Measurements from ENCODE around the gene CD47. TPM values are rescaled to one million over a fixed set of nuclear protein-coding genes. Genes with fewer than 3 reads are reported as not detected.

The CD47 gene
- total RNA-seq, 1 donor from 2014 or later: 34.4 TPM

- no peak overlapping the region for H3K4me3 Mint-ChIP-seq (ENCODE audit: unreplicated experiment)
- Histone ChIP-seq H3K9ac (ENCODE audit: low read length) (no peak overlapping the region), H3K36me3 (ENCODE audit: insufficient read depth, low read length) (no peaks in the 10 kb centered on the region), H3K79me2 (ENCODE audit: insufficient read depth, low read length) (no peaks in the 10 kb centered on the region), H3K27ac (ENCODE audit: low read depth, low read length) (no peak overlapping the region), H3K27me3 (ENCODE audit: insufficient read depth, low read length) (no peaks in the 10 kb centered on the region), H3K4me1 (ENCODE audit: insufficient read depth, low read length) (no peaks in the 10 kb centered on the region), H3K4me3 (ENCODE audit: insufficient read depth, low read depth, low read length) (no peak overlapping the region), H2AFZ (ENCODE audit: low read depth, low read length) (no peak overlapping the region), H4K20me1 (ENCODE audit: insufficient read depth, low read length) (no peaks in the 10 kb centered on the region), H3K9me3 (ENCODE audit: insufficient read depth, low read depth, low read length) (no peaks in the 10 kb centered on the region), H3K4me2 (ENCODE audit: low read length) (no peak overlapping the region)
- TF ChIP-seq EZH2 (IDR thresholded peaks at IDR 0.05; ENCODE audit: insufficient read depth, low read length): no peak
- TF ChIP-seq, protein P1, sequence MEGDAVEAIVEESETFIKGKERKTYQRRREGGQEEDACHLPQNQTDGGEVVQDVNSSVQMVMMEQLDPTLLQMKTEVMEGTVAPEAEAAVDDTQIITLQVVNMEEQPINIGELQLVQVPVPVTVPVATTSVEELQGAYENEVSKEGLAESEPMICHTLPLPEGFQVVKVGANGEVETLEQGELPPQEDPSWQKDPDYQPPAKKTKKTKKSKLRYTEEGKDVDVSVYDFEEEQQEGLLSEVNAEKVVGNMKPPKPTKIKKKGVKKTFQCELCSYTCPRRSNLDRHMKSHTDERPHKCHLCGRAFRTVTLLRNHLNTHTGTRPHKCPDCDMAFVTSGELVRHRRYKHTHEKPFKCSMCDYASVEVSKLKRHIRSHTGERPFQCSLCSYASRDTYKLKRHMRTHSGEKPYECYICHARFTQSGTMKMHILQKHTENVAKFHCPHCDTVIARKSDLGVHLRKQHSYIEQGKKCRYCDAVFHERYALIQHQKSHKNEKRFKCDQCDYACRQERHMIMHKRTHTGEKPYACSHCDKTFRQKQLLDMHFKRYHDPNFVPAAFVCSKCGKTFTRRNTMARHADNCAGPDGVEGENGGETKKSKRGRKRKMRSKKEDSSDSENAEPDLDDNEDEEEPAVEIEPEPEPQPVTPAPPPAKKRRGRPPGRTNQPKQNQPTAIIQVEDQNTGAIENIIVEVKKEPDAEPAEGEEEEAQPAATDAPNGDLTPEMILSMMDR (IDR thresholded peaks at IDR 0.05; ENCODE audit: insufficient read depth, low read depth, low read length): no peak
- FAIRE-seq (no peak), DNase-seq (ENCODE audit: low read depth) (no peak)
- H3K36me3 Mint-ChIP-seq (ENCODE audit: low read depth, unreplicated experiment): no peaks in the 10 kb centered on the region
- peaks cover 2% of the 10 kb centered on the region for H3K9me3 Mint-ChIP-seq (ENCODE audit: unreplicated experiment)
- peaks cover 1% of the 10 kb centered on the region for H3K4me1 Mint-ChIP-seq (ENCODE audit: low read depth, unreplicated experiment)
- no peak overlapping the region for H3K27ac Mint-ChIP-seq (ENCODE audit: unreplicated experiment)
- H3K27me3 Mint-ChIP-seq (ENCODE audit: low read depth, unreplicated experiment): peaks cover 2% of the 10 kb centered on the region
These were observed 55.1 kb downstream of the CD47 start for GRCh38 chr3:108035751-108036150.

GRCh38 chr3:108031895-108032294 is 58.9 kb downstream of the CD47 start:
- H3K27me3 ChIP-seq (ENCODE audit: insufficient read depth, low read length): no peaks in the 10 kb centered on the region
- no peak for FAIRE-seq
- H3K9me3 ChIP-seq (ENCODE audit: insufficient read depth, low read depth, low read length): no peaks in the 10 kb centered on the region
- peaks cover 5% of the 10 kb centered on the region for H3K4me1 Mint-ChIP-seq (ENCODE audit: low read depth, unreplicated experiment)
- no peak for DNase-seq (ENCODE audit: low read depth)
- no peak for TF ChIP-seq EZH2 (IDR thresholded peaks at IDR 0.05; ENCODE audit: insufficient read depth, low read length)
- TF ChIP-seq, protein P1 (IDR thresholded peaks at IDR 0.05; ENCODE audit: insufficient read depth, low read depth, low read length): no peak
- no peaks in the 10 kb centered on the region for H3K79me2 ChIP-seq (ENCODE audit: insufficient read depth, low read length)
- no peak overlapping the region for H3K4me3 Mint-ChIP-seq (ENCODE audit: unreplicated experiment)
- H4K20me1 ChIP-seq (ENCODE audit: insufficient read depth, low read length): no peaks in the 10 kb centered on the region
- no peaks in the 10 kb centered on the region for H3K4me1 ChIP-seq (ENCODE audit: insufficient read depth, low read length)
- no peaks in the 10 kb centered on the region for H3K36me3 ChIP-seq (ENCODE audit: insufficient read depth, low read length)
- H3K4me3 ChIP-seq (ENCODE audit: insufficient read depth, low read depth, low read length): no peak overlapping the region
- H3K9ac ChIP-seq (ENCODE audit: low read length): no peak overlapping the region
- no peak overlapping the region for H3K27ac Mint-ChIP-seq (ENCODE audit: unreplicated experiment)
- no peaks in the 10 kb centered on the region for H3K36me3 Mint-ChIP-seq (ENCODE audit: low read depth, unreplicated experiment)
- no peak overlapping the region for H3K27ac ChIP-seq (ENCODE audit: low read depth, low read length)
- peaks cover 2% of the 10 kb centered on the region for H3K9me3 Mint-ChIP-seq (ENCODE audit: unreplicated experiment)
- H3K27me3 Mint-ChIP-seq (ENCODE audit: low read depth, unreplicated experiment): peaks cover 2% of the 10 kb centered on the region
- no peak overlapping the region for H3K4me2 ChIP-seq (ENCODE audit: low read length)
- no peak overlapping the region for H2AFZ ChIP-seq (ENCODE audit: low read depth, low read length)

GRCh38 chr3:108030960-108031359 is 59.9 kb downstream of the CD47 start:
- Mint-ChIP-seq H3K36me3 (ENCODE audit: low read depth, unreplicated experiment) (no peaks in the 10 kb centered on the region), H3K4me1 (ENCODE audit: low read depth, unreplicated experiment) (peaks cover 5% of the 10 kb centered on the region), H3K9me3 (ENCODE audit: unreplicated experiment) (peaks cover 3% of the 10 kb centered on the region), H3K27me3 (ENCODE audit: low read depth, unreplicated experiment) (peaks cover 2% of the 10 kb centered on the region), H3K4me3 (ENCODE audit: unreplicated experiment) (no peak overlapping the region), H3K27ac (ENCODE audit: unreplicated experiment) (no peak overlapping the region)
- no peaks in the 10 kb centered on the region for H3K4me1 ChIP-seq (ENCODE audit: insufficient read depth, low read length)
- no peak overlapping the region for H2AFZ ChIP-seq (ENCODE audit: low read depth, low read length)
- no peak for TF ChIP-seq EZH2 (IDR thresholded peaks at IDR 0.05; ENCODE audit: insufficient read depth, low read length)
- TF ChIP-seq, protein P1 (IDR thresholded peaks at IDR 0.05; ENCODE audit: insufficient read depth, low read depth, low read length): no peak
- H3K4me2 ChIP-seq (ENCODE audit: low read length): no peak overlapping the region
- no peaks in the 10 kb centered on the region for H4K20me1 ChIP-seq (ENCODE audit: insufficient read depth, low read length)
- no peaks in the 10 kb centered on the region for H3K79me2 ChIP-seq (ENCODE audit: insufficient read depth, low read length)
- no peak overlapping the region for H3K4me3 ChIP-seq (ENCODE audit: insufficient read depth, low read depth, low read length)
- no peaks in the 10 kb centered on the region for H3K9me3 ChIP-seq (ENCODE audit: insufficient read depth, low read depth, low read length)
- no peak for DNase-seq (ENCODE audit: low read depth)
- no peak overlapping the region for H3K9ac ChIP-seq (ENCODE audit: low read length)
- no peak for FAIRE-seq
- H3K27ac ChIP-seq (ENCODE audit: low read depth, low read length): no peak overlapping the region
- no peaks in the 10 kb centered on the region for H3K36me3 ChIP-seq (ENCODE audit: insufficient read depth, low read length)
- no peaks in the 10 kb centered on the region for H3K27me3 ChIP-seq (ENCODE audit: insufficient read depth, low read length)

All from astrocyte (in vitro differentiated cells and primary cell).